Activated B cell treated with CpG ODN at 0.5 μM for 24 hours (primary cell): ENCODE measurements around the gene CBX7. TPM values are rescaled to one million over a fixed set of nuclear protein-coding genes. Genes with fewer than 3 reads are reported as not detected.

Experiments used
- ATAC-seq: fragments of 200-7000 bp; cut with Tn5 transposase; one replicate; pipeline ENCODE4 v1.10.0; 2021; ENCODE audit warnings: low read depth, mild to moderate bottlenecking, moderate library complexity
- CTCF ChIA-PET: fragments of 350-600 bp; sonication (Branson Sonifier 250); formaldehyde crosslinking; loops from one replicate; lab custom pipeline; 2021; ENCODE audit warnings: antibody characterized with exemption; lab: Charles Lee
- POLR2A ChIA-PET: fragments of 350-600 bp; sonication (Branson Sonifier 250); formaldehyde crosslinking; loops from one replicate; lab custom pipeline; 2021; ENCODE audit warnings: antibody characterized with exemption; lab: Charles Lee
- DNase-seq: peaks from one replicate; pipeline ENCODE4 v3.0.0; 2022
- H3K27ac Mint-ChIP-seq: one replicate; pipeline ENCODE4 v1.8.0; 2020; ENCODE audit warnings: mixed read lengths
- H3K27me3 Mint-ChIP-seq: one replicate; pipeline ENCODE4 v1.8.0; 2021; ENCODE audit warnings: mixed read lengths
- H3K36me3 Mint-ChIP-seq: one replicate; pipeline ENCODE4 v1.8.0; 2021; ENCODE audit warnings: low read depth, mixed read lengths
- H3K4me1 Mint-ChIP-seq: one replicate; pipeline ENCODE4 v1.8.0; 2021; ENCODE audit warnings: mixed read lengths
- H3K4me3 Mint-ChIP-seq: one replicate; pipeline ENCODE4 v1.8.0; 2020; ENCODE audit warnings: mild to moderate bottlenecking, mixed read lengths
- H3K9me3 Mint-ChIP-seq: one replicate; pipeline ENCODE4 v1.8.0; 2020; ENCODE audit warnings: mixed read lengths
- intact Hi-C: fragments of 100-400 bp; cut with micrococcal nuclease; formaldehyde crosslinking; loops from one replicate; pipeline ENCODE4 v1.15.1; 2024
- total RNA-seq: library from RNA; stranded (reverse); gene quantifications from 2 replicates; pipeline ENCODE4 v1.2.3, GENCODE V29; 2022
- TF ChIP-seq, protein P1 (sequence below): fragments of 200-600 bp; IDR thresholded peaks from one replicate; pipeline ENCODE4 v1.8.0; 2022; ENCODE audit warnings: antibody characterized with exemption, mild to moderate bottlenecking

Gene CBX7
- total RNA-seq, 1 donor from 2014 or later = 45.4 TPM

DNA sequence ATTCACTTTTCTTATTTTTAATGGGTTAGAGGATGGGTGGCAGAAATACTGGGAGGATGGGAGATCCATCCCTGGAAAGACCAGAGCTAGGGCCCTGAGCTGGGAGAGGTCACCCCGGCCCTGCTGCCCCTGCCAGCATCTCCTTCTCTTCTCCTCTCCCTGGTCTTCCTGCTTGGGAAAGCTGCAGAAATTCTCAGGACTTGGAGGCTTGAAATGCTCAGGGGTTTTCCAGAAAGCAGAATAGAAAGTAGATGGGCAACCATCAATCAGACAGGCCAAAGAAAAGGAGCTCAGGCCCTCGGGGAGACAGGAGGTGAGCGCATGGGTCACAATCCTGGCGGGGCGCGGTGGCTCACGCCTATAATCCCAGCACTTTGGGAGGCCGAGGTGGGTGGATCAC is 53.9 kb downstream of the CBX7 start:
- POLR2A ChIA-PET = interaction anchor here (0.6 to 4.5 kb wide), 27 partner anchors 9 to 421 kb away, joined by 3 to 212 read pairs (median 5); partner anchors contain the start of genes APOBEC3C, APOBEC3D, APOBEC3F and APOBEC3G
- Mint-ChIP-seq H3K4me3 (peak overlapping the region; percentile 73), H3K36me3 (no peaks in the 10 kb centered on the region), H3K4me1 (peaks cover 65% of the 10 kb centered on the region), H3K9me3 (no peaks in the 10 kb centered on the region), H3K27ac (peak overlapping the region; percentile 94), H3K27me3 (no peaks in the 10 kb centered on the region)
- intact Hi-C loops = no loop called here
- DNase-seq = no peak
- TF ChIP-seq, protein P1, sequence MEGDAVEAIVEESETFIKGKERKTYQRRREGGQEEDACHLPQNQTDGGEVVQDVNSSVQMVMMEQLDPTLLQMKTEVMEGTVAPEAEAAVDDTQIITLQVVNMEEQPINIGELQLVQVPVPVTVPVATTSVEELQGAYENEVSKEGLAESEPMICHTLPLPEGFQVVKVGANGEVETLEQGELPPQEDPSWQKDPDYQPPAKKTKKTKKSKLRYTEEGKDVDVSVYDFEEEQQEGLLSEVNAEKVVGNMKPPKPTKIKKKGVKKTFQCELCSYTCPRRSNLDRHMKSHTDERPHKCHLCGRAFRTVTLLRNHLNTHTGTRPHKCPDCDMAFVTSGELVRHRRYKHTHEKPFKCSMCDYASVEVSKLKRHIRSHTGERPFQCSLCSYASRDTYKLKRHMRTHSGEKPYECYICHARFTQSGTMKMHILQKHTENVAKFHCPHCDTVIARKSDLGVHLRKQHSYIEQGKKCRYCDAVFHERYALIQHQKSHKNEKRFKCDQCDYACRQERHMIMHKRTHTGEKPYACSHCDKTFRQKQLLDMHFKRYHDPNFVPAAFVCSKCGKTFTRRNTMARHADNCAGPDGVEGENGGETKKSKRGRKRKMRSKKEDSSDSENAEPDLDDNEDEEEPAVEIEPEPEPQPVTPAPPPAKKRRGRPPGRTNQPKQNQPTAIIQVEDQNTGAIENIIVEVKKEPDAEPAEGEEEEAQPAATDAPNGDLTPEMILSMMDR = no peak
- no peak for ATAC-seq
- CTCF ChIA-PET = interaction anchor here (1.0 to 2.6 kb wide), 8 partner anchors 11 to 206 kb away, joined by 3 to 14 read pairs (median 4); no protein-coding TSS in a partner anchor

DNA sequence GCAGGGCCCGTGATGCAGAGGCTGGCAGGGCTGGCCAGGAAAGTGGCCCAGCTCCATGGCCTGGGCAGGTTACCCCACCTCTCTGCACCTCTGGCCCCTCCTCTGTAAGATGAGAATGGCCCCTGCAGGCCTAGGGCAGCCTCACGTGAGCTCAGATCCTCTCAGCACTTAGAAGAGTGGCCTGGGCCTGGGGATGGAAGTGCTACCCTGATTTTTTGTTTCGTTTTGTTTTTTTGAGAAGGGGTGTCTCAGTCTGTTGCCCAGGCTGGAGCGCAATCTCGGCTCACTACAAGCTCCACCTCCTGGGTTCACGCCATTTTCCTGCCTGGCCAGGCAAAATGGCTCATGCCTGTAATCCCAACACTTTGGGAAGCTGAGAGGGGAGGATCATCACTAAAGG is 54.5 kb downstream of the CBX7 start:
- TF ChIP-seq, protein P1 = no peak
- H3K27me3 Mint-ChIP-seq = no peaks in the 10 kb centered on the region
- H3K4me3 Mint-ChIP-seq = no peak overlapping the region
- H3K9me3 Mint-ChIP-seq = no peaks in the 10 kb centered on the region
- ATAC-seq = no peak
- peaks cover 66% of the 10 kb centered on the region for H3K4me1 Mint-ChIP-seq
- DNase-seq = no peak
- H3K36me3 Mint-ChIP-seq = no peaks in the 10 kb centered on the region
- ChIA-PET POLR2A (interaction anchor here (0.6 to 4.5 kb wide), 16 partner anchors 10 to 422 kb away, joined by 3 to 212 read pairs (median 11); partner anchors contain the start of genes APOBEC3C, APOBEC3D, APOBEC3G and ATF4), CTCF (interaction anchor here (1.4 kb wide), 1 partner anchor 95 kb away, joined by 4 read pairs; no protein-coding TSS in a partner anchor)
- intact Hi-C loops = no loop called here
- H3K27ac Mint-ChIP-seq = peak overlapping the region; percentile 94

DNA sequence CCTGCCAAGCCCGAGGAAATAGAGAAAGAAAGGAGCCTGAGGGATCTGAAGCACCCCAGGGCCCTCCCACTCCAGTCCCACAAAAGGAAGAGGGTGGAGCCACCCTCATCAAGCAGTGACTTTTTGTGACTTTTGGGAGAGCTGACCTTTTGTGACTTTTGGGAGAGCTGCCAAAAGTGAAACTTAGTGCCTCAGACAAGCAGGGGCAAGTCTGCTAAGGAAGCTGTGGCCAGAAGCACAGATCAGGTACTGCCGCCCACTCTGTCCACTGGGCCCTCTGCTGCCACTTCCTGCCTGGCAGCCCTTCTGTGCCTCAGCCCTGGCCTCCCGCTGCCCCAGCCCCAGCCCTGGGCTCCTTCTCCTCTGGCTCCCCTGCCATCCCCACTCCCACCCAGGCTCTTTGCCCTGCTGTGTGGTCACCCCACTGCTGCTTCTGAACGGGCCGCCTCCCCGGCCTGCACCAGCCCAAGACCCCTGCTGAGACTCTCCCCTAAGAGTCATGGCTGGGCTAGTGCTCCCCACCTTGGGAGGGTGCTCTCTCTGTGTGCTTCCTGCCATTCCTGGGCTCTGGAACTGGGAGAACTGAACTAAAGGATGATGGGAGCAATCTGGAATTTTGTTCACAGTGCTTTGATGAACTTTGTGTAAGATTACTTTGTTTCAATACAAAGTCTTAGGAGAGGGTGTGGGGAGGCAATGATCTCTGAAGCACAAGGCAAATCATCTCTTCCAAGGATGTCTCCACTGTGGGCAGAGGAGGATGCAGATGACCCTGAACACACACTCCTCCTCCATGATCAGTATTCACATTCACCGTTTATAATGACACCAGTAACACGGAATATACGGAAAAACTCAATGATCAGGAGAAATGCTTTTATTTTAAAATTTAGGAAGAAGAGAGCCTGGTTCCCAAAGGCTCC is 55.1 kb downstream of the CBX7 start, which contains the start of gene APOBEC3H:
TSS of gene APOBEC3H (plus strand) at position 147 of the 923 bp plus-strand sequence. CDS start 3,035 bp downstream, outside the sequence.
- Mint-ChIP-seq H3K27ac (peak within 1 kb of the TSS; percentile 94), H3K27me3 (no peaks in the 10 kb centered on the region), H3K4me1 (peaks cover 73% of the 10 kb centered on the region), H3K9me3 (no peaks in the 10 kb centered on the region), H3K4me3 (peak within 1 kb of the TSS; percentile 48), H3K36me3 (no peaks in the 10 kb centered on the region)
- TF ChIP-seq, protein P1 = no peak
- ChIA-PET CTCF (no interaction called here), POLR2A (interaction anchor here (2.3 to 4.5 kb wide), 6 partner anchors 17 to 222 kb away, joined by 9 to 212 read pairs (median 21); partner anchors contain the start of genes APOBEC3C, APOBEC3D, APOBEC3G and RPL3)
- no peak for DNase-seq
- no peak for ATAC-seq
- intact Hi-C loops = no loop called here

DNA sequence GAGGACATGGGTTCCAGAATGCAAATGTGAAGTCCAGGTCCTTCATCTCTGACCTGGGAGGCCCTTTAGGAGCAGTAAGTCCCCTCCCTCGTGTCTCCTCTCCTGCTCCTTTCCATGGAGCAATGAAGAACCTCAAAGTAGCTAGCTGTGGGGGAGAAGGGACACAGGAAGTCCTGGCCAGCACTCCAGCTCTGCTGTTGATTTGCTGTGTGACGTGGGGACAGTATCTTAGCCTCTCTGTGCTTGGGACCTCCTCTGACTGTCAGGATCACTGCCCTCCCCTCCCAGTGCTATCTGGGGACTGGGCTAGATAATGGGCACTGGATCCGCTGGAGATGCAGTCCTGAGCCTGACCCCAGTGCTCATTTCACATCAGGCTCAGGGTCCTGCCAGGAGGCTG is 56.5 kb downstream of the CBX7 start:
- DNase-seq (no peak), ATAC-seq (no peak)
- ChIA-PET POLR2A (interaction anchor here (2.2 kb wide), 1 partner anchor 15 kb away, joined by 8 read pairs; no protein-coding TSS in a partner anchor), CTCF (no interaction called here)
- intact Hi-C loops = no loop called here
- TF ChIP-seq, protein P1 = no peak
- H3K36me3 Mint-ChIP-seq = no peaks in the 10 kb centered on the region
- H3K27me3 Mint-ChIP-seq = no peaks in the 10 kb centered on the region
- no peaks in the 10 kb centered on the region for H3K9me3 Mint-ChIP-seq
- H3K4me1 Mint-ChIP-seq = peaks cover 83% of the 10 kb centered on the region
- peak overlapping the region; percentile 24 for H3K27ac Mint-ChIP-seq
- no peak overlapping the region for H3K4me3 Mint-ChIP-seq
